Measurements from ENCODE around the gene BCL11A. TPM values are rescaled to one million over a fixed set of nuclear protein-coding genes. Genes with fewer than 3 reads are reported as not detected.

The BCL11A gene
- total RNA-seq, 2 donors from 2014 or later, result 14.3 to 16.2 TPM

GRCh38 chr2:60540074-60540473, 13.4 kb downstream of the BCL11A start:
- Histone ChIP-seq H3K27ac (peak overlapping the region in 2 of 4 donors; percentile 54 to 60), H3K27me3 (no peaks in the 10 kb centered on the region), H3K9me3 (no peaks in the 10 kb centered on the region), H3K4me3 (no peak overlapping the region), H3K36me3 (replicated peaks in 1 of 2; ENCODE audit: insufficient read depth in 1 of 2, low read depth in 2 of 2) (no peaks in the 10 kb centered on the region), H3K4me1 (peaks cover 65% of the 10 kb centered on the region)
- no peak for ATAC-seq
- DNase-seq, result peak in 1 of 4 donors; percentile 33
- intact Hi-C loops (cut with DNase I), result no loop called here
- TF ChIP-seq CTCF (IDR thresholded peaks at IDR 0.05), result no peak
- no peak for TF ChIP-seq POLR2A (IDR thresholded peaks at IDR 0.05)
- 74 to 96% methylated on average over 2 of the region's 2 CpGs for WGBS, 2 donors

- intact Hi-C loops (cut with DNase I), result no loop called here
- ATAC-seq, result peak; percentile 73
- H3K27ac ChIP-seq, result peak overlapping the region; percentile 20 to 60 (median 50)
- 59 to 78% methylated on average over 5 of the region's 5 CpGs for WGBS, 2 donors
- no peaks in the 10 kb centered on the region for H3K9me3 ChIP-seq
- no peak overlapping the region for H3K4me3 ChIP-seq
- H3K27me3 ChIP-seq, result no peaks in the 10 kb centered on the region
- H3K36me3 ChIP-seq (replicated peaks in 1 of 2; ENCODE audit: insufficient read depth in 1 of 2, low read depth in 2 of 2), result no peaks in the 10 kb centered on the region
- peak in 2 of 4 donors; percentile 41 to 64 for DNase-seq
- TF ChIP-seq POLR2A (IDR thresholded peaks at IDR 0.05) (peak in 2 of 3 donors; percentile 19 to 47), CTCF (IDR thresholded peaks at IDR 0.05) (no peak)
- peaks cover 74% of the 10 kb centered on the region for H3K4me1 ChIP-seq
These were observed 14.3 kb downstream of the BCL11A start for GRCh38 chr2:60539140-60539539.

- peak in 1 of 4 donors; percentile 53 for DNase-seq
- no peak overlapping the region for H3K4me3 ChIP-seq
- no peaks in the 10 kb centered on the region for H3K9me3 ChIP-seq
- H3K27me3 ChIP-seq, result no peaks in the 10 kb centered on the region
- peaks cover 85% of the 10 kb centered on the region for H3K4me1 ChIP-seq
- TF ChIP-seq POLR2A (IDR thresholded peaks at IDR 0.05) (no peak), CTCF (IDR thresholded peaks at IDR 0.05) (no peak)
- intact Hi-C loops (cut with DNase I), result no loop called here
- H3K36me3 ChIP-seq (replicated peaks in 1 of 2; ENCODE audit: insufficient read depth in 1 of 2, low read depth in 2 of 2), result no peaks in the 10 kb centered on the region
- WGBS, 2 donors, result 31 to 33% methylated on average over 9 of the region's 9 CpGs
- H3K27ac ChIP-seq, result peak overlapping the region in 3 of 4 donors; percentile 38 to 60 (median 59)
- ATAC-seq, result peak; percentile 42
These were observed 15.4 kb downstream of the BCL11A start for GRCh38 chr2:60538101-60538500.

GRCh38 chr2:60536746-60537145, 16.7 kb downstream of the BCL11A start:
- ATAC-seq (peak; percentile 24), DNase-seq (no peak)
- Histone ChIP-seq H3K9me3 (no peaks in the 10 kb centered on the region), H3K36me3 (replicated peaks in 1 of 2; ENCODE audit: insufficient read depth in 1 of 2, low read depth in 2 of 2) (no peaks in the 10 kb centered on the region), H3K4me3 (no peak overlapping the region), H3K4me1 (peaks cover 96% of the 10 kb centered on the region), H3K27ac (peak overlapping the region in 3 of 4 donors; percentile 38 to 60 (median 49)), H3K27me3 (no peaks in the 10 kb centered on the region)
- intact Hi-C loops (cut with DNase I), result no loop called here
- 3 to 18% methylated on average over 1 of the region's 1 CpG for WGBS, 2 donors
- no peak for TF ChIP-seq CTCF (IDR thresholded peaks at IDR 0.05)
- no peak for TF ChIP-seq POLR2A (IDR thresholded peaks at IDR 0.05)

- intact Hi-C loops (cut with DNase I), result no loop called here
- H3K9me3 ChIP-seq, result no peaks in the 10 kb centered on the region
These were observed 17.7 kb downstream of the BCL11A start for GRCh38 chr2:60535685-60536312.

More at GRCh38 chr2:60535685-60536312, 17.7 kb downstream of the BCL11A start:
- 57 to 82% methylated on average over 11 of the region's 11 CpGs for WGBS, 2 donors
- H3K36me3 ChIP-seq (replicated peaks in 1 of 2; ENCODE audit: insufficient read depth in 1 of 2, low read depth in 2 of 2), result no peaks in the 10 kb centered on the region
- no peak for DNase-seq
- peaks cover 98% of the 10 kb centered on the region for H3K4me1 ChIP-seq
- no peak for ATAC-seq
- H3K27me3 ChIP-seq, result no peaks in the 10 kb centered on the region
- peak overlapping the region in 3 of 4 donors; percentile 38 to 60 (median 49) for H3K27ac ChIP-seq
- H3K4me3 ChIP-seq, result no peak overlapping the region
- TF ChIP-seq CTCF (IDR thresholded peaks at IDR 0.05), result no peak
- no peak for TF ChIP-seq POLR2A (IDR thresholded peaks at IDR 0.05)
